HUES64 (cell line): ENCODE results near the gene GALNTL6.

Source experiments
- H3K27ac ChIP-seq: 2 replicates; pipeline ENCODE4 v1.7.0; 2013; ENCODE audit warnings: low read depth, low read length, inconsistent platforms
- H3K27me3 ChIP-seq: 2 replicates; pipeline ENCODE4 v1.6.1; 2013; ENCODE audit warnings: mild to moderate bottlenecking, low read length; ENCODE audit not compliant: insufficient read depth
- H3K36me3 ChIP-seq: 2 replicates; pipeline ENCODE4 v1.6.1; 2013; ENCODE audit warnings: mild to moderate bottlenecking, low read length; ENCODE audit not compliant: insufficient read depth
- H3K4me1 ChIP-seq: 2 replicates; pipeline ENCODE4 v1.6.1; 2013; ENCODE audit warnings: mild to moderate bottlenecking, low read length, moderate library complexity; ENCODE audit not compliant: insufficient read depth
- H3K4me3 ChIP-seq: 2 replicates; pipeline ENCODE4 v1.5.1; 2013; ENCODE audit warnings: mild to moderate bottlenecking, low read length, moderate library complexity
- H3K9ac ChIP-seq: 2 replicates; pipeline ENCODE4 v1.6.1; 2013; ENCODE audit warnings: mild to moderate bottlenecking, low read depth, low read length
- H3K9me3 ChIP-seq: 2 replicates; pipeline ENCODE4 v1.6.1; 2013; ENCODE audit warnings: low read depth, low read length; ENCODE audit not compliant: insufficient read depth
- WGBS: fragments of 150-250, 120-280 bp; methylation state at CpG from one replicate; pipeline ENCODE4 v1.1.7; 2013; ENCODE audit warnings: missing lambda C conversion rate; 5-methylcytosine and 5-hydroxymethylcytosine counted together

GALNTL6 gene

DNA sequence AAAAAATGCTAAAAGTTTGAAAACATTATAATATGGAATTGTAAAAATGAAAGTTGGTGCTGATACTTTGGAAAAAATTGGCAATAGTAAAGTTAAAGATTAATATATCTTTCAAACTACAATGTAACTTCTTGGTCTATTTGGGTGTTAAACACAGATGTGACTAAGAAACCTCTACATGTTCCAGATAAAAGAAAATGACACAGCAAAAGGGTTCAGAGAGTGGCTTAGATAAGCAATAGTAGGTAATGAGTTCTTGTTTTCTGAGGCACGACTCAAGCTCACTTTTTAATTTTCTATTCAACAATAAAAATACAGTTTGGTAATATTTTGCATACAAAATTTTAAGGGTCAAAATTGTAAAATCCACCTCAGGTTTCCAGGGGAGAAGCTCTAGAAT is 292.7 kb downstream of the GALNTL6 start:
- Histone ChIP-seq H3K27ac (no peak overlapping the region), H3K27me3 (no peaks in the 10 kb centered on the region), H3K4me3 (no peak overlapping the region), H3K4me1 (no peaks in the 10 kb centered on the region), H3K9me3 (no peaks in the 10 kb centered on the region), H3K36me3 (no peaks in the 10 kb centered on the region), H3K9ac (no peak overlapping the region)
- no CpG with 5 or more reads among the region's 1 CpG for WGBS

- no peaks in the 10 kb centered on the region for H3K9me3 ChIP-seq
- H3K4me1 ChIP-seq, result no peaks in the 10 kb centered on the region
- H3K9ac ChIP-seq, result no peak overlapping the region
- no peaks in the 10 kb centered on the region for H3K36me3 ChIP-seq
- H3K4me3 ChIP-seq, result no peak overlapping the region
- H3K27ac ChIP-seq, result no peak overlapping the region
- no peaks in the 10 kb centered on the region for H3K27me3 ChIP-seq
These were observed 296.3 kb downstream of the GALNTL6 start for GRCh38 chr4:172109466-172109865.

DNA sequence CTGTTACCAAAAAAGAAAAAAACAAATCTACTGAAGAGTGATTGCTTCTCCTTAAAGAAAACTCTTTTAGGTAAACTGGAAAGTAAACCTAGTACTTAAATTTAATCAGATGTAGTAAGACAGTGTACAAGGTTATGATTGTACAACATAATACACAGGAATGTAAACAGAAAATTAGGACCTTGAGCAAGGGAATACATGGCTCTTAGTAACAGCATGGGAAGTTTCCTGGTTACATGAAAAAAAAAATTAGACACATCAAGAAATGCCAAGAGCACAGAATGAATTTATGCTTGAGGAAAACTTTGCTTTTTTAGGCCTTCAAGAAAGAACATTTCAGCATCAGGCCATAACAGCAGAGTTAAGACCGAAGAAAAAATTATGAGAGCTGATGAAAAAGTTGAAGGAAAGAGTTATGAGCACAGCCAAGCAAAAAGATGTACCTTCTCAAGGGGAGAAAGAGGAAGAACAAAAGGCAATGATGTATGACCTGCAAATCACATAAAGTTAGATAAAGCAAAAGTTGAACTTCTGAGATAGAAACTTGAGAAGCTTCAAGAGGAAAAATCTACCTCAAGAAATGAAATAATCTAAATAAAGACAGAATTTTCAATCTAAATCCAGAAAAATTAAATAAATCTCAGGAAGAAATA is 311.6 kb downstream of the GALNTL6 start:
- Histone ChIP-seq H3K27me3 (no peaks in the 10 kb centered on the region), H3K36me3 (no peaks in the 10 kb centered on the region), H3K9ac (no peak overlapping the region), H3K27ac (no peak overlapping the region), H3K4me1 (no peaks in the 10 kb centered on the region), H3K4me3 (no peak overlapping the region), H3K9me3 (no peaks in the 10 kb centered on the region)
- WGBS, result 83% methylated on average over 1 of the region's 1 CpG

DNA sequence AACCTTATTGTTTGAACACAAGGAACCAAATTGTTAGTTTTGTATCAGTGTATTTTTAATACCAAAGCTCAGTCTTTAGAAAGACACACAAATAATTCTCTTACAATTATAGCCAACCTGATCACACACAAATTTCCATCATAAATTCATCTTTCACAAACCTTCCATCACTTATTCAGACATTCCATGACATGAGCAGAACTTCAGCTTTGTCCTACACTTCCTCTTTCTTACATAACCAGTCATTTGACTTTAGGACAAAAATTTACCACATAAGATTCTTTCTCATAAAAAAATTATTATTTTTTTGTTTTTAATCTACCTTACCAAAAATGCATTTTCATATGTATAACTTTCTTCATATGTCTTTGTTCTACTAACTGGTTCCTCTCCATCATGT is 312.2 kb downstream of the GALNTL6 start:
- no peaks in the 10 kb centered on the region for H3K4me1 ChIP-seq
- no peak overlapping the region for H3K27ac ChIP-seq
- no peak overlapping the region for H3K4me3 ChIP-seq
- no peak overlapping the region for H3K9ac ChIP-seq
- H3K9me3 ChIP-seq, result no peaks in the 10 kb centered on the region
- no peaks in the 10 kb centered on the region for H3K36me3 ChIP-seq
- H3K27me3 ChIP-seq, result no peaks in the 10 kb centered on the region

DNA sequence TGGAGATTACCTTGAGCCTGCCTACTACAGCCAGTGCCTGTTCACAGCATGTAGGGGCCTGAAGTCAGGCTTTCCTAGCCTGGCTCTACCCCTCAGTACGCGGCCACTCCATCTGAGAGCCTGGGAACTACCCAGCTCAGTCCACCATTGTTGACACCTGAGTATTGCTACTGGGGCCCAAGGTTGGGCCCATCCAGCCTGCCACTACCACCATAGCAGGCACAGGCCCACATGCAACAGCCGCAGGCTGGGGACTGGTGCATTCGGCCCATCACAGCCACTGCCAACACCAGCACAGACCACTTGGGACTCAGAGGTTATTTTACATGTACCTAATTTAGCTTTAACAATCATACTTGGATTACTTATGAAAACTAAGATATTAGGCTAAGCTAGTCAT is 314.0 kb downstream of the GALNTL6 start:
- H3K27me3 ChIP-seq, result no peaks in the 10 kb centered on the region
- H3K36me3 ChIP-seq, result no peaks in the 10 kb centered on the region
- H3K4me3 ChIP-seq, result no peak overlapping the region
- H3K9ac ChIP-seq, result no peak overlapping the region
- 95% methylated on average over 4 of the region's 4 CpGs for WGBS
- no peaks in the 10 kb centered on the region for H3K4me1 ChIP-seq
- no peaks in the 10 kb centered on the region for H3K9me3 ChIP-seq
- H3K27ac ChIP-seq, result no peak overlapping the region

- Histone ChIP-seq H3K36me3 (no peaks in the 10 kb centered on the region), H3K27ac (no peak overlapping the region), H3K4me3 (no peak overlapping the region), H3K4me1 (no peaks in the 10 kb centered on the region), H3K27me3 (no peaks in the 10 kb centered on the region), H3K9me3 (no peaks in the 10 kb centered on the region), H3K9ac (no peak overlapping the region)
- 100% methylated on average over 1 of the region's 1 CpG for WGBS
These were observed 316.4 kb downstream of the GALNTL6 start for GRCh38 chr4:172129593-172129992.

GRCh38 chr4:172134521-172134920 is 321.3 kb downstream of the GALNTL6 start:
- H3K4me1 ChIP-seq, result no peaks in the 10 kb centered on the region
- no peaks in the 10 kb centered on the region for H3K36me3 ChIP-seq
- H3K4me3 ChIP-seq, result no peak overlapping the region
- H3K27ac ChIP-seq, result no peak overlapping the region
- 100% methylated on average over 2 of the region's 2 CpGs for WGBS
- no peak overlapping the region for H3K9ac ChIP-seq
- no peaks in the 10 kb centered on the region for H3K27me3 ChIP-seq
- no peaks in the 10 kb centered on the region for H3K9me3 ChIP-seq

DNA sequence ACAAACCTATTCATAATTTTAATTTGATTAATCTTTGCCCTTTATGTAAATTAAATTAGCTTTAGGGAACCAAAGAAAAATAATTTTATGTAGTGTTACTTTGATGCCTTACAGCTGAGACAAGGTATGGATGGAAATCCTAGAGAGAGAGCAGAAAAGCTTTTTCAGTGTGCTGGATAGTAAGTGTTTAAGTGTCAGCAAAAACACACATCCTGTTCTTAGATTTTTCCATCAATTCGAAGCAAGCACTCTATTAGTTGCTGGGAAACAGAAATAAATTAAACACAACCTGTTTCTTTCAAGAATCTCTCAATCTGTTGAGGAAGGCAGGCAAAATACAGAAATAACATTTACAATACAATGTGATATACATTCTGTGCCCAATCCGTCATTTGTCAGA is 327.8 kb downstream of the GALNTL6 start:
- Histone ChIP-seq H3K9ac (no peak overlapping the region), H3K4me1 (no peaks in the 10 kb centered on the region), H3K27me3 (no peaks in the 10 kb centered on the region), H3K27ac (no peak overlapping the region), H3K4me3 (no peak overlapping the region), H3K36me3 (no peaks in the 10 kb centered on the region), H3K9me3 (no peaks in the 10 kb centered on the region)
- no CpG with 5 or more reads among the region's 2 CpGs for WGBS

DNA sequence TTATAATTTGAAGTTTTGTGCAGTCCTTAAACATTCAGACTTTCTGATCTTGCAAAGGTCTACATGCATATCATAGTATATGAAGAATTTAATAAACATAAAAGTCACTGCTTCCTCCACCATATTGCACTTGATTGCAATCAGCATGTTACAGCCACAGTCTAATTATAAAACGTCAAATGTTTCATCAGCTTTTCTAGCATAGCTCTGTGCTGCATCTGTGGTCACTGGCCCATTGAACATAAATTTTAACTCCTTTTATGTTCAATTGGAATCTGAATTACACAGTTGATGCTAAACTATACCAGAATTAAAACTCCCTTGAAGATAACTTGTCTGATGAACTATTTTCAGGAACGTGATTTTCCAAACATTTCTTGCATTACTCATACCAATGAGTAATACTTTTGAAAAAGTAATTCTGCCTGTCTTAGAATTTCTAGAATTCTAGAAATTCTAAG is 329.1 kb downstream of the GALNTL6 start:
- H3K27ac ChIP-seq, result no peak overlapping the region
- no peak overlapping the region for H3K4me3 ChIP-seq
- no peak overlapping the region for H3K9ac ChIP-seq
- no peaks in the 10 kb centered on the region for H3K4me1 ChIP-seq
- no peaks in the 10 kb centered on the region for H3K9me3 ChIP-seq
- whole genome bisulfite sequencing, result 94% methylated on average over 2 of the region's 2 CpGs
- no peaks in the 10 kb centered on the region for H3K36me3 ChIP-seq
- no peaks in the 10 kb centered on the region for H3K27me3 ChIP-seq

DNA sequence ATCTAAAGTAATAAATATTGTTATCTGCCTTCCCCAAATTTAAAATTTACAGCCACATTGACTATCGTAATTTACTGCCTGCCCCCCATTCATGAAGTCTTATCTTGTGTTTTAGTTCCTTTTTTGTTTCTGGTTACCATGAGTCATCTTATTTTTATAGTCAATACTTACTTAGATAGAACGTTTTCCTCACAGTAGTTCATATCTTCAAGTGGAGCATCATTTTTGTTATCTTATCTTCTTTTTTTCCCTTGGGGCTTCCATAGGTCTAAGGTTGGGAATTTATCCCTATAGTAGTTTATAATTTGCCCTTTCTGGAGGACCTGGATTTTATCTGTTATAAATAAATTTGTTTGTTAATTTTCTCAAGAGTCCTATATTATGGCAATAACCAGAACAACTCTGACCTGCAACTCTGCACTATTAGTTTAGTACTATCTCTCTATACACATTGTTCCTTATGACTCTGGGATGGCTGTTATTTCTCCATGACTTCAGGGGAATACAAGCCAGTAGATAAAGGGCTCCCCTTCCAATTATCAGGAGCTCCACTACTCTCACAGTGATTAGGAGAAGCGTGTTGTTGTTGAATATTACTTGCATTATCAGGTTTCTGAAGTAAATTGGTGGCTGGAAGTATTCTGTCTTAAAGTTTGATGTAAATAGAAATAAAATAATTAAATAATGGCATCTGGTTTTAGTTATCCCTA is 330.6 kb downstream of the GALNTL6 start:
- no peaks in the 10 kb centered on the region for H3K36me3 ChIP-seq
- H3K9me3 ChIP-seq, result no peaks in the 10 kb centered on the region
- H3K4me3 ChIP-seq, result no peak overlapping the region
- H3K4me1 ChIP-seq, result no peaks in the 10 kb centered on the region
- H3K27me3 ChIP-seq, result no peaks in the 10 kb centered on the region
- no peak overlapping the region for H3K9ac ChIP-seq
- no peak overlapping the region for H3K27ac ChIP-seq
- WGBS, result 100% methylated on average over 2 of the region's 3 CpGs

DNA sequence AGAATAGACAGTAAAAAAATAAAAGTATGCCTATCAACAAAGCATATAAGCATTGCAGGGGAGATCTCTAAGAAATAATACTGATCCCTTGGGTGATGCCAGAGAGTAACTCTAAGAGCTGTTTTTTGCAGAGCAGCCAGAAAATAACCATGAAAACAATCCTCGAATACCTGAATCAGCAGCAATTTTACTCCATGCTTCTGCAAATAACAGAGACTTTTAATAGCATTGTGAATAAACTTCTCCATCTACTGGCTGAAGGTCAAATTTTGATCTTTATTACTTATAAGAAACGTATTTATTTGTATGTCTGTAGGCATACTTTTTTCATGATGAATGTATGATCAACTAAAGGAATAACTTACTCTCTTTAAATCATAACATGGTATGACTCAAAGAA is 334.5 kb downstream of the GALNTL6 start:
- Histone ChIP-seq H3K36me3 (no peaks in the 10 kb centered on the region), H3K4me3 (no peak overlapping the region), H3K27me3 (no peaks in the 10 kb centered on the region), H3K9me3 (no peaks in the 10 kb centered on the region), H3K27ac (no peak overlapping the region), H3K4me1 (no peaks in the 10 kb centered on the region), H3K9ac (no peak overlapping the region)
- 95% methylated on average over 1 of the region's 2 CpGs for WGBS

GRCh38 chr4:172149329-172149728 is 336.1 kb downstream of the GALNTL6 start:
- no peaks in the 10 kb centered on the region for H3K27me3 ChIP-seq
- 78% methylated on average over 5 of the region's 5 CpGs for WGBS
- no peak overlapping the region for H3K27ac ChIP-seq
- H3K36me3 ChIP-seq, result no peaks in the 10 kb centered on the region
- H3K4me3 ChIP-seq, result no peak overlapping the region
- no peak overlapping the region for H3K9ac ChIP-seq
- no peaks in the 10 kb centered on the region for H3K9me3 ChIP-seq
- H3K4me1 ChIP-seq, result no peaks in the 10 kb centered on the region
